IMR-90 (cell line): ENCODE results near the gene HOXA7. TPM values are rescaled to one million over a fixed set of nuclear protein-coding genes. Genes with fewer than 3 reads are reported as not detected.

Experiments used
- ATAC-seq: fragments of 200-7000 bp; cut with Tn5 transposase; 2 replicates; pipeline ENCODE4 v1.9.1; 2020; ENCODE audit warnings: low read depth, mild to moderate bottlenecking, moderate library complexity
- BruUV-seq: library from RNA; stranded (reverse); fragments of 400-500 nt; replicated peaks from 2 replicates; lab custom pipeline; 2021; lab: Mats Ljungman, UMichigan
- CTCF ChIA-PET: fragments of 300-600 bp; formaldehyde crosslinking; extraction: SDS; loops from one replicate; lab custom pipeline; 2021; ENCODE audit warnings: antibody characterized with exemption; lab: Yijun Ruan, JAX
- POLR2A ChIA-PET: fragments of 300-600 bp; sonication (Branson Sonifier 250); formaldehyde crosslinking; loops from one replicate; lab custom pipeline; 2022; ENCODE audit warnings: antibody characterized with exemption; ENCODE audit not compliant: unreplicated experiment; lab: Charles Lee
- DNase-seq: peaks from one replicate; pipeline ENCODE4 v3.0.0; 2013
- H2AFZ ChIP-seq: replicated peaks from 2 replicates; pipeline ENCODE3; 2013; ENCODE audit warnings: low read length, mild to moderate bottlenecking; ENCODE audit not compliant: poor library complexity
- H2AK5ac ChIP-seq: 2 replicates; pipeline ENCODE4 v1.6.1; 2013; ENCODE audit warnings: low read depth, low read length, inconsistent platforms
- H2AK9ac ChIP-seq: replicated peaks from 2 replicates; pipeline ENCODE3; 2013; ENCODE audit warnings: mild to moderate bottlenecking, low read depth, low read length, moderate library complexity; ENCODE audit not compliant: poor library complexity
- H2BK120ac ChIP-seq: 2 replicates; pipeline ENCODE4 v1.6.1; 2013; ENCODE audit warnings: low read depth, low read length, inconsistent platforms
- H2BK15ac ChIP-seq: 3 replicates; pipeline ENCODE4 v1.6.1; 2013; ENCODE audit warnings: low read depth, low read length, inconsistent platforms
- H2BK20ac ChIP-seq: 2 replicates; pipeline ENCODE4 v1.6.1; 2013; ENCODE audit warnings: low read depth, mild to moderate bottlenecking, inconsistent platforms, low read length, moderate library complexity
- H2BK5ac ChIP-seq: 2 replicates; pipeline ENCODE4 v1.6.1; 2013; ENCODE audit warnings: mild to moderate bottlenecking, low read depth, low read length, inconsistent platforms; ENCODE audit not compliant: poor library complexity, severe bottlenecking
- H3K14ac ChIP-seq: replicated peaks from 2 replicates; pipeline ENCODE4 v1.6.1; 2013; ENCODE audit warnings: low read depth, low read length, inconsistent platforms
- H3K18ac ChIP-seq: 2 replicates; pipeline ENCODE4 v1.6.1; 2013; ENCODE audit warnings: low read depth, low read length, control low read depth
- H3K23ac ChIP-seq: 2 replicates; pipeline ENCODE4 v1.6.1; 2013; ENCODE audit warnings: low read depth, low read length, inconsistent platforms
- H3K27ac ChIP-seq: 2 replicates; pipeline ENCODE4 v1.5.1; 2013; ENCODE audit warnings: mild to moderate bottlenecking, control low read depth, low read length; ENCODE audit not compliant: insufficient read depth
- H3K27me3 ChIP-seq: 2 replicates; pipeline ENCODE4 v1.6.1; 2013; ENCODE audit warnings: low read length; ENCODE audit not compliant: control insufficient read depth, insufficient read depth
- H3K36me3 ChIP-seq: 2 replicates; pipeline ENCODE4 v1.6.1; 2013; ENCODE audit warnings: low read length, mixed read lengths; ENCODE audit not compliant: control insufficient read depth, insufficient read depth
- H3K4ac ChIP-seq: 2 replicates; pipeline ENCODE4 v1.6.1; 2013; ENCODE audit warnings: low read depth, low read length, inconsistent platforms
- H3K4me1 ChIP-seq: 2 replicates; pipeline ENCODE4 v1.6.1; 2013; ENCODE audit warnings: low read length, mixed read lengths; ENCODE audit not compliant: control insufficient read depth, insufficient read depth
- H3K4me2 ChIP-seq: 2 replicates; pipeline ENCODE4 v1.6.1; 2013; ENCODE audit warnings: low read depth, mild to moderate bottlenecking, control low read depth, low read length, moderate library complexity
- H3K4me3 ChIP-seq: 2 replicates; pipeline ENCODE4 v1.5.1; 2013; ENCODE audit warnings: low read depth, mild to moderate bottlenecking, control low read depth, low read length, moderate library complexity; ENCODE audit not compliant: insufficient read depth
- H3K56ac ChIP-seq: 2 replicates; pipeline ENCODE4 v1.6.1; 2013; ENCODE audit warnings: low read length, inconsistent platforms; ENCODE audit not compliant: insufficient read depth; ENCODE audit errors: extremely low read depth
- H3K79me1 ChIP-seq, 2 experiments: 2 replicates each; pipeline ENCODE4 v1.6.1; 2013; ENCODE audit warnings: low read length in 2 of 2, inconsistent platforms in 1 of 2, low read depth in 1 of 2
- H3K9ac ChIP-seq: 2 replicates; pipeline ENCODE4 v1.6.1; 2013; ENCODE audit warnings: low read depth, low read length, control low read depth
- H3K9me1 ChIP-seq: 2 replicates; pipeline ENCODE4 v1.6.1; 2013; ENCODE audit warnings: low read length, inconsistent platforms; ENCODE audit not compliant: insufficient read depth
- H3K9me3 ChIP-seq: 2 replicates; pipeline ENCODE4 v1.6.1; 2013; ENCODE audit warnings: low read length; ENCODE audit not compliant: control insufficient read depth, insufficient read depth
- H4K20me1 ChIP-seq: 2 replicates; pipeline ENCODE4 v1.6.1; 2013; ENCODE audit warnings: low read length, inconsistent platforms; ENCODE audit not compliant: insufficient read depth
- H4K5ac ChIP-seq: 2 replicates; pipeline ENCODE4 v1.6.1; 2013; ENCODE audit warnings: mild to moderate bottlenecking, low read depth, low read length, control low read depth
- H4K8ac ChIP-seq, 2 experiments: 2 replicates each; pipeline ENCODE4 v1.6.1; 2013; ENCODE audit warnings: low read depth in 2 of 2, low read length in 2 of 2, control low read depth in 1 of 2, inconsistent platforms in 1 of 2
- H4K91ac ChIP-seq: 2 replicates; pipeline ENCODE4 v1.6.1; 2013; ENCODE audit warnings: low read depth, low read length, inconsistent platforms; ENCODE audit not compliant: insufficient read depth
- BHLHE40 ChIP-seq: fragments of 150-350 bp; IDR thresholded peaks from 2 replicates; pipeline ENCODE4 v1.6.1; 2016; ENCODE audit warnings: mild to moderate bottlenecking, low read depth, low read length
- CEBPB ChIP-seq: IDR thresholded peaks from 2 replicates; pipeline ENCODE4 v1.6.1; 2012; ENCODE audit warnings: low read depth, low read length, improper control_type of control experiment
- CHD1 ChIP-seq: IDR thresholded peaks from 2 replicates; pipeline ENCODE4 v1.6.1; 2012; ENCODE audit warnings: low read depth, low read length, improper control_type of control experiment
- CTCF ChIP-seq: conservative IDR thresholded peaks from 2 replicates; pipeline ENCODE4 v1.5.1; 2012; ENCODE audit warnings: mild to moderate bottlenecking, low read depth, low read length, improper control_type of control experiment
- FOS ChIP-seq: fragments of 150-350 bp; IDR thresholded peaks from 2 replicates; pipeline ENCODE4 v1.6.1; 2016; ENCODE audit warnings: low read depth, low read length
- MAFK ChIP-seq: IDR thresholded peaks from 2 replicates; pipeline ENCODE4 v1.6.1; 2012; ENCODE audit warnings: low read depth, low read length, improper control_type of control experiment
- MAZ ChIP-seq: IDR thresholded peaks from 2 replicates; pipeline ENCODE4 v1.6.1; 2012; ENCODE audit warnings: low read depth, mild to moderate bottlenecking, low read length, improper control_type of control experiment, moderate library complexity, borderline replicate concordance
- POLR2A ChIP-seq: IDR thresholded peaks from 2 replicates; pipeline ENCODE4 v1.6.1; 2012; ENCODE audit warnings: mild to moderate bottlenecking, low read depth, low read length
- RCOR1 ChIP-seq: IDR thresholded peaks from 2 replicates; pipeline ENCODE4 v1.6.1; 2012; ENCODE audit warnings: mild to moderate bottlenecking, low read length, improper control_type of control experiment; ENCODE audit not compliant: insufficient replicate concordance
- RFX5 ChIP-seq: IDR thresholded peaks from 2 replicates; pipeline ENCODE4 v1.8.0; 2012; ENCODE audit warnings: low read depth, mild to moderate bottlenecking, low read length, moderate library complexity
- SMC3 ChIP-seq: fragments of 150-350 bp; IDR thresholded peaks from 2 replicates; pipeline ENCODE4 v1.6.1; 2016; ENCODE audit warnings: low read depth, mild to moderate bottlenecking, antibody characterized with exemption, low read length, moderate library complexity
- USF2 ChIP-seq: fragments of 150-350 bp; IDR thresholded peaks from 2 replicates; pipeline ENCODE4 v1.6.1; 2017; ENCODE audit warnings: mild to moderate bottlenecking, antibody characterized with exemption, low read length, low read depth
- WGBS, 2 experiments: methylation state at CpG; one replicate each; pipeline versions ENCODE4 v1.1.5 to v1.1.7; 2013; ENCODE audit warnings: missing lambda C conversion rate in 2 of 2; ENCODE audit not compliant: insufficient read length in 1 of 2; ENCODE audit errors: extremely low coverage in 2 of 2; 5-methylcytosine and 5-hydroxymethylcytosine counted together
- dilution Hi-C: fragments of 300-500 bp; cut with HindIII; formaldehyde crosslinking; loops from one replicate; pipeline ENCODE4 v1.14.3; 2018; ENCODE audit warnings: low sequenced_read_pairs; ENCODE audit not compliant: unreplicated experiment
- in situ Hi-C: fragments of 300-500 bp; cut with MboI; formaldehyde crosslinking; loops from 3 replicates; pipeline ENCODE4 v1.14.3; 2019; ENCODE audit warnings: low sequenced_read_pairs, inconsistent platforms, mixed read lengths
- intact Hi-C: fragments of 100-400 bp; cut with micrococcal nuclease; formaldehyde crosslinking; loops from 2 replicates; pipeline ENCODE4 v1.10.0; 2022
- polyA plus RNA-seq, 3 experiments: library from polyadenylated mRNA; depleted of rRNA; stranded (reverse); fragments of >200 nt; gene quantifications; 2 replicates each; pipeline ENCODE4 v1.2.3, GENCODE V29; 2012; ENCODE audit warnings: low replicate concordance in 1 of 3
- total RNA-seq: library from RNA; depleted of rRNA; stranded (reverse); fragments of >200 nt; gene quantifications from 2 replicates; pipeline ENCODE4 v1.2.3, GENCODE V29; 2012

The HOXA7 gene
- total and polyA plus RNA-seq, 2 of the 4 experiments (the other 2 are of a cell fraction): 0.18 to 1.7 TPM

GRCh38 chr7:27198138-27198841 is 41.8 kb upstream of the HOXA7 start (continued):
- TF ChIP-seq MAFK: no peak

GRCh38 chr7:27197137-27198042 is 40.9 kb upstream of the HOXA7 start:
- intact Hi-C loops (loop anchor here (5.0 to 10.0 kb wide), 7 partner anchors 465 to 1907 kb away; partner anchors contain the start of genes HIBADH and TAX1BP1), dilution Hi-C loops (no loop called here), in situ Hi-C loops (loop anchor here (5.0 to 10.0 kb wide), 2 partner anchors 725 to 877 kb away; no protein-coding TSS in a partner anchor)
- Histone ChIP-seq H3K4me3 (no peak overlapping the region), H2AK5ac (no peak overlapping the region), H2AK9ac (no peak overlapping the region), H3K27ac (no peak overlapping the region), H2BK15ac (no peak overlapping the region), H4K5ac (no peak overlapping the region), H3K9me3 (peaks cover 4% of the 10 kb centered on the region; the same call in 1 of the 2 replicates), H3K9ac (no peak overlapping the region), H3K79me1 (no peaks in the 10 kb centered on the region), H3K4me1 (no peaks in the 10 kb centered on the region), H2BK20ac (no peak overlapping the region), H3K4me2 (no peak overlapping the region), H3K27me3 (peaks cover 86% of the 10 kb centered on the region), H4K91ac (no peak overlapping the region), H3K56ac (no peak overlapping the region), H3K36me3 (no peaks in the 10 kb centered on the region), H3K23ac (no peak overlapping the region), H3K4ac (no peak overlapping the region), H3K18ac (no peak overlapping the region), H3K14ac (no peak overlapping the region), H3K9me1 (0 out of 2 replicates have a peak, but pooled peaks cover 5% of the 10 kb centered on the region), H2BK5ac (no peak overlapping the region), H4K8ac (no peak overlapping the region), H2BK120ac (no peak overlapping the region), H2AFZ (no peak overlapping the region), H4K20me1 (peaks cover 15% of the 10 kb centered on the region)
- TF ChIP-seq CHD1 (no peak), CTCF (no peak), SMC3 (no peak), BHLHE40 (no peak), POLR2A (no peak), CEBPB (no peak), RFX5 (no peak), FOS (no peak), RCOR1 (no peak), USF2 (no peak), MAZ (no peak)
- CTCF ChIA-PET: no interaction called here
- POLR2A ChIA-PET: no interaction called here
- WGBS, 2 experiments: 13% methylated on average over 6 of the region's 18 CpGs; no CpG with 5 or more reads in 1 of the 2 experiments
- no TSS peak for BruUV-seq
- ATAC-seq (no peak), DNase-seq (no peak)
